Central memory CD8-positive, alpha-beta T cell (primary cell): ENCODE data around the gene APCDD1L.

Source experiments
- ATAC-seq: fragments of 150-1000 bp; cut with Tn5 transposase; replicated peaks from 2 replicates; pipeline ENCODE4 v1.10.0; 2022; ENCODE audit warnings: mild to moderate bottlenecking, moderate FRiP score, moderate number of reproducible peaks; ENCODE audit not compliant: poor library complexity, severe bottlenecking; ENCODE audit errors: extremely low read depth
- DNase-seq, 2 donors: peaks; one replicate each; pipeline ENCODE4 v3.0.0; 2021; ENCODE audit warnings: low spot score in 2 of 2
- H3K27ac Mint-ChIP-seq: one replicate; pipeline ENCODE4 v1.8.0; 2022; ENCODE audit warnings: low read depth, mild to moderate bottlenecking, moderate library complexity, mixed read lengths
- H3K27me3 Mint-ChIP-seq: one replicate; pipeline ENCODE4 v1.8.0; 2022; ENCODE audit warnings: mixed read lengths
- H3K36me3 Mint-ChIP-seq: one replicate; pipeline ENCODE4 v1.8.0; 2022; ENCODE audit warnings: mild to moderate bottlenecking, moderate library complexity, mixed read lengths; ENCODE audit not compliant: insufficient read depth
- H3K4me1 Mint-ChIP-seq: one replicate; pipeline ENCODE4 v1.8.0; 2022; ENCODE audit warnings: mixed read lengths
- H3K4me3 Mint-ChIP-seq: one replicate; pipeline ENCODE4 v1.8.0; 2022; ENCODE audit warnings: mild to moderate bottlenecking, moderate library complexity, mixed read lengths
- H3K9me3 Mint-ChIP-seq: one replicate; pipeline ENCODE4 v1.8.0; 2022; ENCODE audit warnings: mixed read lengths

Gene APCDD1L

GRCh38 chr20:58538752-58539151 lies 23.6 kb upstream of the APCDD1L start:
- Mint-ChIP-seq H3K4me1 (no peaks in the 10 kb centered on the region), H3K9me3 (no peaks in the 10 kb centered on the region), H3K27me3 (peaks cover 18% of the 10 kb centered on the region), H3K36me3 (no peaks in the 10 kb centered on the region), H3K4me3 (no peak overlapping the region), H3K27ac (no peak overlapping the region)
- ATAC-seq: no peak
- DNase-seq: no peak

- Mint-ChIP-seq H3K4me1 (no peaks in the 10 kb centered on the region), H3K4me3 (no peak overlapping the region), H3K9me3 (peaks cover 7% of the 10 kb centered on the region), H3K27me3 (peaks cover 27% of the 10 kb centered on the region), H3K36me3 (no peaks in the 10 kb centered on the region), H3K27ac (no peak overlapping the region)
- DNase-seq: no peak
- ATAC-seq: no peak
Observed at GRCh38 chr20:58537831-58538230, 22.6 kb upstream of the APCDD1L start.

GRCh38 chr20:58536289-58536688 lies 21.1 kb upstream of the APCDD1L start:
- peaks cover 30% of the 10 kb centered on the region for H3K27me3 Mint-ChIP-seq
- H3K27ac Mint-ChIP-seq: no peak overlapping the region
- ATAC-seq (no peak), DNase-seq (no peak)
- no peaks in the 10 kb centered on the region for H3K4me1 Mint-ChIP-seq
- H3K9me3 Mint-ChIP-seq: peaks cover 22% of the 10 kb centered on the region
- H3K36me3 Mint-ChIP-seq: no peaks in the 10 kb centered on the region
- H3K4me3 Mint-ChIP-seq: no peak overlapping the region

GRCh38 chr20:58531657-58532056 lies 16.5 kb upstream of the APCDD1L start:
- no peak for DNase-seq
- H3K9me3 Mint-ChIP-seq: peaks cover 39% of the 10 kb centered on the region

GRCh38 chr20:58531063-58531462 lies 15.9 kb upstream of the APCDD1L start:
- Mint-ChIP-seq H3K27me3 (peaks cover 24% of the 10 kb centered on the region), H3K4me1 (no peaks in the 10 kb centered on the region), H3K27ac (no peak overlapping the region), H3K4me3 (no peak overlapping the region), H3K36me3 (no peaks in the 10 kb centered on the region), H3K9me3 (peaks cover 39% of the 10 kb centered on the region)
- DNase-seq (no peak), ATAC-seq (no peak)

More at GRCh38 chr20:58531657-58532056, 16.5 kb upstream of the APCDD1L start:
- no peaks in the 10 kb centered on the region for H3K4me1 Mint-ChIP-seq
- ATAC-seq: no peak
- no peak overlapping the region for H3K4me3 Mint-ChIP-seq
- H3K27me3 Mint-ChIP-seq: peaks cover 24% of the 10 kb centered on the region
- H3K36me3 Mint-ChIP-seq: no peaks in the 10 kb centered on the region
- no peak overlapping the region for H3K27ac Mint-ChIP-seq

- H3K36me3 Mint-ChIP-seq: no peaks in the 10 kb centered on the region
- peaks cover 20% of the 10 kb centered on the region for H3K27me3 Mint-ChIP-seq
- peaks cover 38% of the 10 kb centered on the region for H3K9me3 Mint-ChIP-seq
- DNase-seq (no peak), ATAC-seq (no peak)
- no peak overlapping the region for H3K4me3 Mint-ChIP-seq
- H3K4me1 Mint-ChIP-seq: no peaks in the 10 kb centered on the region
- H3K27ac Mint-ChIP-seq: no peak overlapping the region
Observed at GRCh38 chr20:58528412-58528811, 13.2 kb upstream of the APCDD1L start.

GRCh38 chr20:58526411-58526810 lies 11.2 kb upstream of the APCDD1L start:
- Mint-ChIP-seq H3K4me3 (no peak overlapping the region), H3K27me3 (peaks cover 9% of the 10 kb centered on the region), H3K27ac (no peak overlapping the region), H3K9me3 (peaks cover 18% of the 10 kb centered on the region), H3K4me1 (no peaks in the 10 kb centered on the region), H3K36me3 (no peaks in the 10 kb centered on the region)
- DNase-seq (no peak), ATAC-seq (no peak)

GRCh38 chr20:58524814-58525213 lies 9.6 kb upstream of the APCDD1L start:
- Mint-ChIP-seq H3K9me3 (peaks cover 9% of the 10 kb centered on the region), H3K4me3 (no peak overlapping the region), H3K4me1 (no peaks in the 10 kb centered on the region), H3K27me3 (peaks cover 9% of the 10 kb centered on the region), H3K27ac (no peak overlapping the region), H3K36me3 (peaks cover 3% of the 10 kb centered on the region)
- DNase-seq (no peak), ATAC-seq (no peak)

- H3K9me3 Mint-ChIP-seq: peaks cover 5% of the 10 kb centered on the region
Observed at GRCh38 chr20:58523971-58524315, 8.7 kb upstream of the APCDD1L start.

GRCh38 chr20:58523072-58523970 lies 8.1 kb upstream of the APCDD1L start:
- peaks cover 17% of the 10 kb centered on the region for H3K27me3 Mint-ChIP-seq
- peaks cover 5% of the 10 kb centered on the region for H3K9me3 Mint-ChIP-seq
- no peak overlapping the region for H3K4me3 Mint-ChIP-seq
- ATAC-seq (no peak), DNase-seq (no peak)
- H3K4me1 Mint-ChIP-seq: no peaks in the 10 kb centered on the region
- no peak overlapping the region for H3K27ac Mint-ChIP-seq
- H3K36me3 Mint-ChIP-seq: peaks cover 3% of the 10 kb centered on the region

More at GRCh38 chr20:58523971-58524315, 8.7 kb upstream of the APCDD1L start:
- Mint-ChIP-seq H3K4me1 (no peaks in the 10 kb centered on the region), H3K27ac (no peak overlapping the region), H3K4me3 (no peak overlapping the region), H3K36me3 (peaks cover 3% of the 10 kb centered on the region), H3K27me3 (peaks cover 10% of the 10 kb centered on the region)
- DNase-seq (no peak), ATAC-seq (no peak)

GRCh38 chr20:58522666-58523065 lies 7.5 kb upstream of the APCDD1L start:
- ATAC-seq (no peak), DNase-seq (no peak)
- H3K36me3 Mint-ChIP-seq: peaks cover 3% of the 10 kb centered on the region
- H3K9me3 Mint-ChIP-seq: peaks cover 5% of the 10 kb centered on the region
- no peak overlapping the region for H3K4me3 Mint-ChIP-seq
- H3K27ac Mint-ChIP-seq: no peak overlapping the region
- H3K27me3 Mint-ChIP-seq: peaks cover 23% of the 10 kb centered on the region
- no peaks in the 10 kb centered on the region for H3K4me1 Mint-ChIP-seq

GRCh38 chr20:58521763-58522162 lies 6.6 kb upstream of the APCDD1L start:
- H3K4me1 Mint-ChIP-seq: no peaks in the 10 kb centered on the region
- H3K36me3 Mint-ChIP-seq: peaks cover 3% of the 10 kb centered on the region
- H3K27me3 Mint-ChIP-seq: peaks cover 32% of the 10 kb centered on the region
- peaks cover under 1% of the 10 kb centered on the region for H3K9me3 Mint-ChIP-seq
- no peak overlapping the region for H3K27ac Mint-ChIP-seq
- H3K4me3 Mint-ChIP-seq: no peak overlapping the region
- DNase-seq (no peak), ATAC-seq (no peak)

GRCh38 chr20:58519940-58520712 lies 4.9 kb upstream of the APCDD1L start:
- Mint-ChIP-seq H3K4me1 (no peaks in the 10 kb centered on the region), H3K36me3 (peaks cover 3% of the 10 kb centered on the region), H3K9me3 (no peaks in the 10 kb centered on the region), H3K27ac (no peak overlapping the region), H3K4me3 (no peak overlapping the region), H3K27me3 (peaks cover 49% of the 10 kb centered on the region)
- no peak for DNase-seq
- ATAC-seq: no peak
